PFSK-1 (cell line): ENCODE measurements around the gene ARID3A.

ENCODE experiments used
- FOXP2 ChIP-seq: optimal IDR thresholded peaks from 2 replicates; pipeline ENCODE3; 2011; ENCODE audit warnings: borderline replicate concordance, control low read depth, inconsistent platforms; ENCODE audit not compliant: insufficient read depth; ENCODE audit errors: extremely low read length, extremely low read depth
- POLR2AphosphoS5 ChIP-seq: IDR thresholded peaks from 2 replicates; pipeline ENCODE4 v1.6.1; 2012; ENCODE audit warnings: low read depth, mild to moderate bottlenecking, control low read depth, low read length, moderate library complexity
- REST ChIP-seq, 2 experiments: IDR thresholded peaks; 2 replicates each; pipeline versions ENCODE4 v1.6.1 to v1.8.0; 2011 to 2012; ENCODE audit warnings: low read depth in 2 of 2, low read length in 2 of 2, control low read depth in 1 of 2, inconsistent platforms in 1 of 2, mild to moderate bottlenecking in 1 of 2, moderate library complexity in 1 of 2; ENCODE audit not compliant: insufficient read depth in 1 of 2
- SIN3A ChIP-seq: IDR thresholded peaks from 2 replicates; pipeline ENCODE4 v1.6.1; 2012; ENCODE audit warnings: mild to moderate bottlenecking, low read length, moderate library complexity, borderline replicate concordance; ENCODE audit not compliant: insufficient read depth
- TAF1 ChIP-seq: IDR thresholded peaks from 2 replicates; pipeline ENCODE4 v1.6.1; 2012; ENCODE audit warnings: low read length, control low read depth, borderline replicate concordance; ENCODE audit not compliant: insufficient read depth

GRCh38 chr19:889662-890295, 36.1 kb upstream of the ARID3A start:
- TF ChIP-seq POLR2AphosphoS5: no peak
- no peak for TF ChIP-seq SIN3A
- TF ChIP-seq REST (IDR thresholded peaks at IDR 0.05; ENCODE audit: insufficient read depth in 1 of 2, low read depth in 2 of 2, low read length in 2 of 2): no peak
- no peak for TF ChIP-seq TAF1
- no peak for TF ChIP-seq FOXP2
